Keratinocyte (primary cell): ENCODE data around the gene PAIP2B.

ENCODE experiments used
- EZH2 ChIP-seq: IDR thresholded peaks from one replicate; pipeline ENCODE4 v1.6.1; 2012; ENCODE audit warnings: inconsistent platforms, mild to moderate bottlenecking, low read length, moderate library complexity
- TF ChIP-seq, protein P1 (sequence below), 3 experiments: IDR thresholded peaks in 1 of 3; conservative IDR thresholded peaks in 1 of 3; optimal IDR thresholded peaks in 1 of 3; 2 replicates in 2 of 3; 3 replicates in 1 of 3; pipeline versions ENCODE3 to v1.5.1; 2011; ENCODE audit warnings: low read length in 3 of 3, mild to moderate bottlenecking in 3 of 3, moderate library complexity in 2 of 3, control low read depth in 1 of 3, inconsistent platforms in 1 of 3; ENCODE audit not compliant: insufficient read depth in 2 of 3; ENCODE audit errors: extremely low read depth in 1 of 3

DNA sequence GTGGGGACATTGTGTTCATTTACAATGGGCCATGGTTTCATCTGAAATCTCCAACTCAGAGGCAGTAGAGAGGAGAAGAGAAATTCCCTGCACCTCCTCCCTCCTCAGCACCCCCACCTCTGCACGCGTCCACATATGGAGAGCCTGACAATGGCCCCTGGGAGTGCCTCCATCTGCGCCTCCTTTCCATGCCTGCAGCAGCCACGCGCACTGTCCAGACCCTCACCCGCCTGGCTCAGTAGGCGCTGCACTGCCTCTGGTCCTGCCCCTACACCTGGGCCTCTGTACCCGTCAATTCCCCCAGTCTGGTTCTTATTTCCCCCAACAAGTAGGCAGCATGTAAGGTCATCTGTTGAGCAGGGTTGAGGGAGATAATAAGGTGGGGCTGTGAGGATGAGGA lies 72.6 kb downstream of the PAIP2B start:
- TF ChIP-seq, protein P1, sequence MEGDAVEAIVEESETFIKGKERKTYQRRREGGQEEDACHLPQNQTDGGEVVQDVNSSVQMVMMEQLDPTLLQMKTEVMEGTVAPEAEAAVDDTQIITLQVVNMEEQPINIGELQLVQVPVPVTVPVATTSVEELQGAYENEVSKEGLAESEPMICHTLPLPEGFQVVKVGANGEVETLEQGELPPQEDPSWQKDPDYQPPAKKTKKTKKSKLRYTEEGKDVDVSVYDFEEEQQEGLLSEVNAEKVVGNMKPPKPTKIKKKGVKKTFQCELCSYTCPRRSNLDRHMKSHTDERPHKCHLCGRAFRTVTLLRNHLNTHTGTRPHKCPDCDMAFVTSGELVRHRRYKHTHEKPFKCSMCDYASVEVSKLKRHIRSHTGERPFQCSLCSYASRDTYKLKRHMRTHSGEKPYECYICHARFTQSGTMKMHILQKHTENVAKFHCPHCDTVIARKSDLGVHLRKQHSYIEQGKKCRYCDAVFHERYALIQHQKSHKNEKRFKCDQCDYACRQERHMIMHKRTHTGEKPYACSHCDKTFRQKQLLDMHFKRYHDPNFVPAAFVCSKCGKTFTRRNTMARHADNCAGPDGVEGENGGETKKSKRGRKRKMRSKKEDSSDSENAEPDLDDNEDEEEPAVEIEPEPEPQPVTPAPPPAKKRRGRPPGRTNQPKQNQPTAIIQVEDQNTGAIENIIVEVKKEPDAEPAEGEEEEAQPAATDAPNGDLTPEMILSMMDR (optimal IDR thresholded peaks at IDR 0.05 in 1 of 3, IDR thresholded peaks at IDR 0.05 in 1 of 3, conservative IDR thresholded peaks at IDR 0.05 in 1 of 3; ENCODE audit: extremely low read depth in 1 of 3, insufficient read depth in 2 of 3, low read length in 3 of 3), result no peak
- no peak for TF ChIP-seq EZH2
